GM19099 (cell line): ENCODE results near the gene GSTO2.

Experiments used
- POLR2A ChIP-seq: IDR thresholded peaks from 3 replicates; pipeline ENCODE4 v1.6.1; 2011; ENCODE audit warnings: low read depth; ENCODE audit not compliant: insufficient read length; ENCODE audit errors: extremely low read depth

The GSTO2 gene

GRCh38 chr10:104345515-104345914 is 76.5 kb downstream of the GSTO2 start:
- no peak for TF ChIP-seq POLR2A

GRCh38 chr10:104345941-104346340 is 77.0 kb downstream of the GSTO2 start:
- no peak for TF ChIP-seq POLR2A

- TF ChIP-seq POLR2A: no peak
Measured at GRCh38 chr10:104347295-104348045, 78.5 kb downstream of the GSTO2 start.

- TF ChIP-seq POLR2A: no peak
Measured at GRCh38 chr10:104348601-104349000, 79.6 kb downstream of the GSTO2 start.

GRCh38 chr10:104349623-104350126 is 80.7 kb downstream of the GSTO2 start:
- no peak for TF ChIP-seq POLR2A

- TF ChIP-seq POLR2A: no peak
Measured at GRCh38 chr10:104350127-104350635, 81.2 kb downstream of the GSTO2 start.

GRCh38 chr10:104351061-104351702 is 82.2 kb downstream of the GSTO2 start:
- no peak for TF ChIP-seq POLR2A

- TF ChIP-seq POLR2A: no peak
Measured at GRCh38 chr10:104351919-104352318, 82.9 kb downstream of the GSTO2 start.

- TF ChIP-seq POLR2A: no peak
Measured at GRCh38 chr10:104353325-104354048, 84.5 kb downstream of the GSTO2 start, which contains the start of gene CFAP58. TSS of gene CFAP58 (plus strand) at chr10:104353833. CDS start at chr10:104353898, 65 bp downstream.
